IMR-90 (cell line): ENCODE results near the gene RALA. TPM values are rescaled to one million over a fixed set of nuclear protein-coding genes. Genes with fewer than 3 reads are reported as not detected.
"Not testable (repeated sequence)": the region's sequence is repeated elsewhere in the genome, so short reads cannot be mapped to it uniquely, and the experiment has no call there.

Experiments used
- ATAC-seq: fragments of 200-7000 bp; cut with Tn5 transposase; 2 replicates; pipeline ENCODE4 v1.9.1; 2020; ENCODE audit warnings: low read depth, mild to moderate bottlenecking, moderate library complexity
- BruUV-seq: library from RNA; stranded (reverse); fragments of 400-500 nt; replicated peaks from 2 replicates; lab custom pipeline; 2021; lab: Mats Ljungman, UMichigan
- CTCF ChIA-PET: fragments of 300-600 bp; formaldehyde crosslinking; extraction: SDS; loops from one replicate; lab custom pipeline; 2021; ENCODE audit warnings: antibody characterized with exemption; lab: Yijun Ruan, JAX
- POLR2A ChIA-PET: fragments of 300-600 bp; sonication (Branson Sonifier 250); formaldehyde crosslinking; loops from one replicate; lab custom pipeline; 2022; ENCODE audit warnings: antibody characterized with exemption; ENCODE audit not compliant: unreplicated experiment; lab: Charles Lee
- DNase-seq: peaks from one replicate; pipeline ENCODE4 v3.0.0; 2013
- H2AFZ ChIP-seq: replicated peaks from 2 replicates; pipeline ENCODE3; 2013; ENCODE audit warnings: low read length, mild to moderate bottlenecking; ENCODE audit not compliant: poor library complexity
- H2AK5ac ChIP-seq: 2 replicates; pipeline ENCODE4 v1.6.1; 2013; ENCODE audit warnings: low read depth, low read length, inconsistent platforms
- H2AK9ac ChIP-seq: replicated peaks from 2 replicates; pipeline ENCODE3; 2013; ENCODE audit warnings: mild to moderate bottlenecking, low read depth, low read length, moderate library complexity; ENCODE audit not compliant: poor library complexity
- H2BK120ac ChIP-seq: 2 replicates; pipeline ENCODE4 v1.6.1; 2013; ENCODE audit warnings: low read depth, low read length, inconsistent platforms
- H2BK15ac ChIP-seq: 3 replicates; pipeline ENCODE4 v1.6.1; 2013; ENCODE audit warnings: low read depth, low read length, inconsistent platforms
- H2BK20ac ChIP-seq: 2 replicates; pipeline ENCODE4 v1.6.1; 2013; ENCODE audit warnings: low read depth, mild to moderate bottlenecking, inconsistent platforms, low read length, moderate library complexity
- H2BK5ac ChIP-seq: 2 replicates; pipeline ENCODE4 v1.6.1; 2013; ENCODE audit warnings: mild to moderate bottlenecking, low read depth, low read length, inconsistent platforms; ENCODE audit not compliant: poor library complexity, severe bottlenecking
- H3K14ac ChIP-seq: replicated peaks from 2 replicates; pipeline ENCODE4 v1.6.1; 2013; ENCODE audit warnings: low read depth, low read length, inconsistent platforms
- H3K18ac ChIP-seq: 2 replicates; pipeline ENCODE4 v1.6.1; 2013; ENCODE audit warnings: low read depth, low read length, control low read depth
- H3K23ac ChIP-seq: 2 replicates; pipeline ENCODE4 v1.6.1; 2013; ENCODE audit warnings: low read depth, low read length, inconsistent platforms
- H3K27ac ChIP-seq: 2 replicates; pipeline ENCODE4 v1.5.1; 2013; ENCODE audit warnings: mild to moderate bottlenecking, control low read depth, low read length; ENCODE audit not compliant: insufficient read depth
- H3K27me3 ChIP-seq: 2 replicates; pipeline ENCODE4 v1.6.1; 2013; ENCODE audit warnings: low read length; ENCODE audit not compliant: control insufficient read depth, insufficient read depth
- H3K36me3 ChIP-seq: 2 replicates; pipeline ENCODE4 v1.6.1; 2013; ENCODE audit warnings: low read length, mixed read lengths; ENCODE audit not compliant: control insufficient read depth, insufficient read depth
- H3K4ac ChIP-seq: 2 replicates; pipeline ENCODE4 v1.6.1; 2013; ENCODE audit warnings: low read depth, low read length, inconsistent platforms
- H3K4me1 ChIP-seq: 2 replicates; pipeline ENCODE4 v1.6.1; 2013; ENCODE audit warnings: low read length, mixed read lengths; ENCODE audit not compliant: control insufficient read depth, insufficient read depth
- H3K4me2 ChIP-seq: 2 replicates; pipeline ENCODE4 v1.6.1; 2013; ENCODE audit warnings: low read depth, mild to moderate bottlenecking, control low read depth, low read length, moderate library complexity
- H3K4me3 ChIP-seq: 2 replicates; pipeline ENCODE4 v1.5.1; 2013; ENCODE audit warnings: low read depth, mild to moderate bottlenecking, control low read depth, low read length, moderate library complexity; ENCODE audit not compliant: insufficient read depth
- H3K56ac ChIP-seq: 2 replicates; pipeline ENCODE4 v1.6.1; 2013; ENCODE audit warnings: low read length, inconsistent platforms; ENCODE audit not compliant: insufficient read depth; ENCODE audit errors: extremely low read depth
- H3K79me1 ChIP-seq, 2 experiments: 2 replicates each; pipeline ENCODE4 v1.6.1; 2013; ENCODE audit warnings: low read length in 2 of 2, inconsistent platforms in 1 of 2, low read depth in 1 of 2
- H3K9ac ChIP-seq: 2 replicates; pipeline ENCODE4 v1.6.1; 2013; ENCODE audit warnings: low read depth, low read length, control low read depth
- H3K9me1 ChIP-seq: 2 replicates; pipeline ENCODE4 v1.6.1; 2013; ENCODE audit warnings: low read length, inconsistent platforms; ENCODE audit not compliant: insufficient read depth
- H3K9me3 ChIP-seq: 2 replicates; pipeline ENCODE4 v1.6.1; 2013; ENCODE audit warnings: low read length; ENCODE audit not compliant: control insufficient read depth, insufficient read depth
- H4K20me1 ChIP-seq: 2 replicates; pipeline ENCODE4 v1.6.1; 2013; ENCODE audit warnings: low read length, inconsistent platforms; ENCODE audit not compliant: insufficient read depth
- H4K5ac ChIP-seq: 2 replicates; pipeline ENCODE4 v1.6.1; 2013; ENCODE audit warnings: mild to moderate bottlenecking, low read depth, low read length, control low read depth
- H4K8ac ChIP-seq, 2 experiments: 2 replicates each; pipeline ENCODE4 v1.6.1; 2013; ENCODE audit warnings: low read depth in 2 of 2, low read length in 2 of 2, control low read depth in 1 of 2, inconsistent platforms in 1 of 2
- H4K91ac ChIP-seq: 2 replicates; pipeline ENCODE4 v1.6.1; 2013; ENCODE audit warnings: low read depth, low read length, inconsistent platforms; ENCODE audit not compliant: insufficient read depth
- WGBS, 2 experiments: methylation state at CpG; one replicate each; pipeline versions ENCODE4 v1.1.5 to v1.1.7; 2013; ENCODE audit warnings: missing lambda C conversion rate in 2 of 2; ENCODE audit not compliant: insufficient read length in 1 of 2; ENCODE audit errors: extremely low coverage in 2 of 2; 5-methylcytosine and 5-hydroxymethylcytosine counted together
- dilution Hi-C: fragments of 300-500 bp; cut with HindIII; formaldehyde crosslinking; loops from one replicate; pipeline ENCODE4 v1.14.3; 2018; ENCODE audit warnings: low sequenced_read_pairs; ENCODE audit not compliant: unreplicated experiment
- in situ Hi-C: fragments of 300-500 bp; cut with MboI; formaldehyde crosslinking; loops from 3 replicates; pipeline ENCODE4 v1.14.3; 2019; ENCODE audit warnings: low sequenced_read_pairs, inconsistent platforms, mixed read lengths
- intact Hi-C: fragments of 100-400 bp; cut with micrococcal nuclease; formaldehyde crosslinking; loops from 2 replicates; pipeline ENCODE4 v1.10.0; 2022
- polyA plus RNA-seq, 3 experiments: library from polyadenylated mRNA; depleted of rRNA; stranded (reverse); fragments of >200 nt; gene quantifications; 2 replicates each; pipeline ENCODE4 v1.2.3, GENCODE V29; 2012; ENCODE audit warnings: low replicate concordance in 1 of 3
- total RNA-seq: library from RNA; depleted of rRNA; stranded (reverse); fragments of >200 nt; gene quantifications from 2 replicates; pipeline ENCODE4 v1.2.3, GENCODE V29; 2012

Gene RALA
- total and polyA plus RNA-seq, 2 of the 4 experiments (the other 2 are of a cell fraction) = 7.7 to 20.5 TPM

- H3K18ac ChIP-seq, intact Hi-C loops, H2AK9ac ChIP-seq, H3K27me3 ChIP-seq, H3K4me1 ChIP-seq, H3K56ac ChIP-seq, H2AK5ac ChIP-seq, H3K9ac ChIP-seq, H3K23ac ChIP-seq, CTCF ChIA-PET, H2BK5ac ChIP-seq, H4K8ac ChIP-seq, dilution Hi-C loops, BruUV-seq, H3K9me1 ChIP-seq, ATAC-seq, H2BK15ac ChIP-seq, H2BK20ac ChIP-seq, H4K91ac ChIP-seq, H3K14ac ChIP-seq, H4K5ac ChIP-seq, H2BK120ac ChIP-seq, H3K4me2 ChIP-seq, H2AFZ ChIP-seq, DNase-seq, in situ Hi-C loops, POLR2A ChIA-PET, H3K4me3 ChIP-seq, H3K36me3 ChIP-seq, H3K4ac ChIP-seq, H3K9me3 ChIP-seq, H3K27ac ChIP-seq: not testable (repeated sequence)
- peaks cover 43 to 64% of the 10 kb centered on the region in 2 experiments for H3K79me1 ChIP-seq
- H4K20me1 ChIP-seq = peaks cover 12% of the 10 kb centered on the region; the same call in 1 of the 2 replicates
- no CpG with 5 or more reads among the region's 4 CpGs for WGBS, 2 experiments
These were observed 69.7 kb downstream of the RALA start for GRCh38 chr7:39693086-39693485.
